Posterior cingulate gyrus (tissue), 11 donors: ENCODE measurements around the gene PRDX1.

ENCODE experiments used
- DNase-seq, 10 donors: peaks; one replicate each; pipeline versions ENCODE4 v3.0.0 to v3.0.0-alpha.2; 2020 to 2021; ENCODE audit warnings: mixed read lengths in 3 of 10
- intact Hi-C: fragments of 100-400 bp; cut with DNase I; formaldehyde crosslinking; loops from one replicate; pipeline ENCODE4 v1.15.1; 2023

PRDX1 gene

DNA sequence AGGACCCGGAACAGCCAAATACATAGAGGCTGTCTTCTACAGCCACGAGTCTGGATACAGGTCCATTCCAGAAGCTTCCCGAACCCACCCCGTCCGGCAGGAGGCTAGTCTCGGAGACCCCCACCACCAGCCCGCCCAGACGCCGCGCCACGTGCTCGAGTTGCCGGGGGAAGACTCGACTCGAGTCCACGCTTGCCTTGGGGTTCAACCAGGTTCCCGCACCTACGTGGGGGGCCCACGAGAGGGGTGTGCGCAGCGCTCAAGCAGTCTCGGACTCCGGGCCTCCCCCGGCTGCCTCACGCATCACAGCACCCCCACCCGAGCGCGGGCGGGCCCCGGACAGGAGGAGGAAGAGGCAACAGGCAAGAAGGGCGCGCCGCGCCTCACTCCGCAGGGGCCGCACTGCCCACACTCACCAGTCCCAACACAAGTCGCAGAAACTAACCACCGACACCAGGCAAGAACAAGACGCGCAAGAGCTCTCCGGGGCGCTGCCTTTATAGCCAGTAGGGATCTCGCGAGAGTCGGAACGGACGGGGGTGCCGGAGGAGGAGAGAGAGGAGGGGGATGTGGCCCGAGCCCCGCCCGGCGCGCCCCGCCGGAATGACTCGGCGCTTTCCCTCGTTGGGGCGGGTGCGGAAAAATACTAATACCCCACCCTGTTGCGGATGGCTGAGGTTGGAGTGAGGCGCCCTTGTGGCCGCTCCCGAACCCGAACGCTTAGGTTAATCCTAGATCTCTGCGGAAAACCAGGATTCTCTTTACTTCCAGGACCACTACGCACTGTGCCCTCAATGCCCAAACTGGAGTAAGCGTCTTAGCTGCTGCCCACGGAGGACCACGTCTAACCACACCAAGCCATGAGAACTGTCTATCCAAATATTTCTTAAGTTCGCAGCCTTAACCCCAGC is at the start of gene PRDX1:
Gene PRDX1, minus strand, starts transcription at position 472 of the 911 bp plus-strand sequence. CDS start 2,841 bp downstream, outside the sequence.
- intact Hi-C loops = loop anchor here (2.0 kb wide), 1 partner anchor 29 kb away; the partner anchor contains the start of gene AKR1A1

DNA sequence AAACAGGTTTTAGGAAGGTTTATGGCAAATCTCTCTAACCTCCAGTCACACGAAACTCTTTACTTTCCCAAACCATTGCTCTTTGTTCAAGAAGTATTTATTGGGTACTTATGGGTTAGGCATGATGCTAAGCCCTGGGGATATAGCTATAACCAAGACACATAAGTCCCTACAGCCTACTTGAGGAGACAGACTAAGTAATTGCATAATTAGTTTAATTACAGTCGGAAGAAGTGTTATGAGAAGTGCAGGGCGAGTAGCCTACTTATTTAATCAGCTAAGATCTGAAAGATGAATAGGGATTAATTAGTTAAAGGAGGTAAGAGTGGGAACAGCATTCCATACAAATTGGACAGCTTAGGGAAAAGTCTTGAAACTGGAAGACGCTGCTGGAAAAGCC is 48.9 kb upstream of the PRDX1 start:
- no peak for DNase-seq
- intact Hi-C loops = loop anchor here (5.0 kb wide), 2 partner anchors 58 to 208 kb away; no protein-coding TSS in a partner anchor

More for the DNA sequence above, at the start of gene PRDX1:
- peak; percentile 95 to 100 (median 98) for DNase-seq

GRCh38 chr1:45569962-45570581 is 48.4 kb upstream of the PRDX1 start:
- DNase-seq = peak; percentile 47 to 95 (median 77)
- intact Hi-C loops = loop anchor here (5.0 kb wide), 2 partner anchors 58 to 208 kb away; no protein-coding TSS in a partner anchor

DNA sequence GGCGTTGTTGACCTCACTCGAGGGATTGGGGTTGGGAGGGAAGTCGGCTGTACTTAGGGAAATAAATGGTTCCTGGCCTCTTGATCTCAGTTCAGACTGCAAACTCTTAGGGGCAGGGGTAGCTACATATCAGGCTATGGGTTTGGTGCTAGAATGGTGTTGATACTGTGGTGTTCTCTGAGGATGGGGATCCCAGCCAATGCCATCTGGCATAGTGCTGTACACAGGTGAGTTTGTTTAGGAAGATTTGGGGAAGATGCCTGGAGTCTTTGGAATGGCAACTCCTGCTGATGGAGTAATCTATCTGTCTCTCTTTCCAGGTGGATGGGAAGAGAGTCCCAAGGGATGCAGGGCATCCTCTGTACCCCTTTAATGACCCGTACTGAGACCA is 47.9 kb upstream of the PRDX1 start:
- peak in 1 of 10 donors; percentile 39 for DNase-seq
- intact Hi-C loops = no loop called here

DNA sequence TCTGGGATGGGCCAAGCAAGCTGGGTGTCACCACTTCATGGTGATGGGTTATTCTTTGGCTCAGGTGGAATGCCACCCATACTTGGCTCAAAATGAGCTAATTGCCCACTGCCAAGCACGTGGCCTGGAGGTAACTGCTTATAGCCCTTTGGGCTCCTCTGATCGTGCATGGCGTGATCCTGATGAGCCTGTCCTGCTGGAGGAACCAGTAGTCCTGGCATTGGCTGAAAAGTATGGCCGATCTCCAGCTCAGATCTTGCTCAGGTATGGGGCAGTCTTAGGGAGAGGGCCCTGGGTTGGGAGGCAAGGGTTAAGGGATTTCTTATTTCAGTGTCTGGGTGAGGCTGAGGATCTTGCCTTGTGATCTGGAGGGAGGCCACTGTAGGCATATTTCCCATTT is 46.7 kb upstream of the PRDX1 start:
- intact Hi-C loops = no loop called here
- peak in 1 of 10 donors; percentile 61 for DNase-seq

DNA sequence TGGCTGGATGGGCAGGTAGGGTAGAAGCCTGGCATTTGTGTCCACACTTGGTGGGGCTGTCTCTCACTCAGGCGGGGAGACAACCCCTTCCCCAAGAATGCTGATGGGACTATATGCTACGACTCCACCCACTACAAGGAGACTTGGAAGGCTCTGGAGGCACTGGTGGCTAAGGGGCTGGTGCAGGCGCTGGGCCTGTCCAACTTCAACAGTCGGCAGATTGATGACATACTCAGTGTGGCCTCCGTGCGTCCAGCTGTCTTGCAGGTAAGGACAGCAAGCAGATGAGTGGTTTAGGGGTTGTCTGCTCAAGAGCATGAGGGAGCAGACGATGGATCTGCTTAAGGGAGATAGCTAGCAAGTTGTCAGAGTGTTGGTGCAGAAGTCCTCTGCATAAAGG is 46.2 kb upstream of the PRDX1 start:
- peak in 1 of 10 donors; percentile 43 for DNase-seq
- intact Hi-C loops = no loop called here

DNA sequence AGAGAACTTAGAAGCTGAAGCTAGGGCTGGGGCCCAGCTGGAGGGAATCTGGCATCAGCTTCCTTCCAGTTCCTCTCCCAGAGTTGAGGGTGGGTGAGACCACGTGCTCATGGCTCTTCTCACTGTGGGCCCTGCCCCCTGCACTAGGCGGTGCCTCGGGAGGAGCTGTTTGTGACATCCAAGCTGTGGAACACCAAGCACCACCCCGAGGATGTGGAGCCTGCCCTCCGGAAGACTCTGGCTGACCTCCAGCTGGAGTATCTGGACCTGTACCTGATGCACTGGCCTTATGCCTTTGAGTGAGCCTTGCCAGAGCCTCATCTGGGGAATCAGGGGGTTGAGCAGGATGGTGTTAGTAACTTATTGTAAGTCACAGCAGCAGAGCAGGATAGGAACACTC is 45.0 kb upstream of the PRDX1 start:
- peak in 2 of 10 donors; percentile 74 to 78 for DNase-seq
- intact Hi-C loops = no loop called here

GRCh38 chr1:45563843-45564242 is 42.2 kb upstream of the PRDX1 start:
- intact Hi-C loops = no loop called here
- peak in 1 of 10 donors; percentile 38 for DNase-seq

GRCh38 chr1:45557422-45557944 is 35.8 kb upstream of the PRDX1 start:
- intact Hi-C loops = no loop called here
- DNase-seq = no peak

DNA sequence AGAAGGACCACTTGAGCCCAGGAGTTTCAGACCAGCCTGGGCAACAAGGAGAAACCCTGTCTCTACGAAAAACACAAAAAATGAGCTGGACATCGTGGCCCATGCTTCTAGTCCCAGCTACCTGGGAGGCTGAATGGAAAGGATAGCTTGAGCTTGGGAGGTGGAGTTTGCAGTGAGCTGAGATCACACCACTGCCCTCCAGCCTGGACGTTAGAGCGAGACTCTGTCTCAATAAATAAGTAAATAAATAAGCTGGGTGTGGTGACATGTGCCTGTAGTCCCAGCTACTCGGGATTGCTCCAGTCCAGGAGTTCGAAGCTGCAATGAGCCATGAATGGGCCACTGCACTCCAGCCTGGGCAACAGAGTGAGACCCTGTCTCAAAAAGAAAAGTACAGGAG is 32.5 kb upstream of the PRDX1 start:
- no peak for DNase-seq
- intact Hi-C loops = no loop called here

DNA sequence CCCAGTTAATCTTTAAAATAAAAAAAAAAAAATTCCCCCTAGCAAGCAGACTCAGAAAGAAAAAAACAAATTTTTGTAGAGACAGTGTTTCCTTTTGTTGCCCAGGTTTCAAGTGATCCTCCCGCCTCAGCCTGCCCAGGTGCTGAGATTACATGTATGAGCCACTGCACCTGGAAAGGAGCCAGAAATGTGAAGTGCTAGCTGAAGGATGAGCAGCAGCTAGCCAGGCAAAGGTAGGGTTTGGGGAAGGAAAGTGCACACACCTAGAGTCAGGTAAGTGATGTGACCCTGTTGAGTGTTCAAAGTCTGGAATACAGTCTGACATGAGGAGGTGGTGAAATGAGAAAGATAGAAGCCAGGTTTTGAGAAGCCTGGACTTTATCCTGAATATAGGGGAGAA is 30.6 kb upstream of the PRDX1 start:
- intact Hi-C loops = no loop called here
- peak in 1 of 10 donors; percentile 1 for DNase-seq

- intact Hi-C loops = loop anchor here (2.0 kb wide), 2 partner anchors 31 to 53 kb away; partner anchors contain the start of gene PRDX1
Measured at GRCh38 chr1:45551684-45552083, 30.0 kb upstream of the PRDX1 start.

DNA sequence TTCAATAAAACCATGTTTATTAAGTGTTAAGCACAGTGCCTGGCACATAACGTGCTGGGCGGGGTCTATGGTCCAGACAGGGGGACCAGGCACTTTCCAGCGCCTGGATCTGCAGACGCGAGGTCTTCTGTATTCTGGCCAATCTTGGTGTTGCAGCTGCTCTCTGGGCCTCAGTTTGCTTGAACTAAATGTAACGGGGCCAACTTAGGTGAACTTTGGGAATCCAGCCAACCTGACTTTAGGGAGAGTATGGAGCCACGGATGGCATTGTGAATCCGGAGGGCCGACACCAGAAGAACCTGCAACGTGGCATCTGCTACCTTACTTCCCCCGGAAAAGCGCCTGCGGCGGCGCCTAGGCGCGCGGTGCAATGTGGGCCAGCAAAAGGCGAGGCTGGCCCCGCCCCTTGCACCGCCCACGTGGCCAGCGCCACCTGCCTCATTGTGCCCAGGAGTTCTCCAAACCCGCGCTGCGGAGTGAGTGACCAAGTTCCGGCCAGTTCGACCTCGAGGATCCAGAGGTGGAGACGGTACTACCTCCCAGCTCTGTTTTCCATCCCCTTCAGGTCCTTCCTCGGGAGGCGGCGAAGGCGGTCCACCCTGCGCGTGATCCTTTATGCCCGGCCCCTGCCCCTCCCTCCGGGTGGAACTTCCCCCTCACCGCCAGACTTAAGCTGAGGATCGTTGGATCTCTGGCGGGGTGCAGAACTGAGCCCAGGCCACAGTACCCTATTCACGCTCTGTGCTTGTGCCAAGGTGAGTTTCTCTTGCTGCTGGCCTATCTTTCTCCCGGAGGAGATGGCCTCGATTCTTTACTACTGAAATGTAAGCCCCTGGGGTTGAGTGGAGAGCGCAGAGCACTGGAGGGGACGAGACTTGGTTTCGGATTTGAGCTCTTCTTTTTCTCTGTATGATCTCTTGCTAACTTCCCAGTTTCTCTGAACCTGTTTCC is 29.0 kb upstream of the PRDX1 start, which contains the start of gene AKR1A1:
Gene AKR1A1, plus strand, starts transcription at position 426 of the 951 bp plus-strand sequence. CDS start 10,969 bp downstream, outside the sequence.
- intact Hi-C loops = loop anchor here (2.0 kb wide), 2 partner anchors 30 to 52 kb away; partner anchors contain the start of gene PRDX1
- peak; percentile 77 to 98 (median 86) for DNase-seq

More at GRCh38 chr1:45551684-45552083, 30.0 kb upstream of the PRDX1 start:
- no peak for DNase-seq

DNA sequence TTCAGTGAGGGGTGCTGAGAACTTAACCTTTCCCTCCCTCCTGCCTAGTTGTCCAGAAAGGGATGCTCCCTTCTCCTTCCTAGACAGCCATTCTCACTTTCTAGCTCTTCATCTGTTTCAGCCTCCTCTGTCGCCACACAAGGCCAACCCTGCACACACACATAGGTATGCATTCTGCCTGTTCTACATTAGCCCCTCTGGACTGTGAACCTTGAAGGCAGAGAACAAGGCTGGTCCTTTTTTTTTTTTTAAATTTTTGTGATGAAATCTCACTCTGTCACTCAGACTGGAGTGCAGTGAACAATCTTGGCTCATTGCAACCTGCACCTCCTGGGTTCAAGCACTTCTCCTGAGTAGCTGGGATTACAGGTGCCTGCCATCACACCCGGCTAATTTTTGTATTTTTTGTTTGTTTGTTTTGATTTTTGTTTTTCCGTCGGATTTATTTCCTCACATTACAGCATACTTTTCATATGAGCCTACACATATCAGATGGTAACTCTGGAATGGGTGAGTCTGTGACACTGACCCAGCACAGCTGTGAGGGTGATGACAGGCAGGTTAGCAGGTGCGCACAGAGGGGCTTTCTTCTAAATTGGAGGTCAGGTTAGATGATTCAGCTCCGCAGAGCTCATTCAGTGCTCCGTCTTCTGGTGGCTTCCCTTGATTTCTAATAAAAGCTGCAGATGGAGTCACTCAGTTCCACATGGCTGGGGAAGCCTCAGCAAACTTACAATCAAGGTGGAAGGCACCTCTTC is 24.0 kb upstream of the PRDX1 start:
- DNase-seq = no peak
- intact Hi-C loops = no loop called here

DNA sequence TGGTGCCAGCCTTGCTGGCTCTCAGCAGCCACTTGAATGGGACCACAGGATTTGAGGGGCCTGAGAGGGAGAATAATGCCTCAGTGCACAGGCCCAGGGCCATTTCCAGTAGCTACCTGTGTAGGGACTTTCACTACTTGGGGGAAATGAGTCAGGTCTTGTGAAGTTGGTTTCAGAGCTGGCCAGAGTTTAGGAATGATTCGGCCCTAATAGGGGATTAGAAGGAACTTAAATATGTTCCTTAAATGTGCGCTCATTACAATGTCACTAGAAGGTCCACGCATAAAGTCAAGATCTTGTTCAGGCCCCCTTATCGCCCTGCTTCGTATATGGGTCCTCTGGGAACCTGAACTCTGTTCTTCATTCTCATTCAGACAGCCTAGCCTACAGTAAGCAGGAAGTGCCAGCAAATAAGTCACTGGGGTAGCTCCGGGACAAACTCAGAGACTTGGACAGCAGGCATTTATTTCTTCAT is 23.4 kb upstream of the PRDX1 start:
- DNase-seq = peak in 2 of 10 donors; percentile 9 to 38
- intact Hi-C loops = no loop called here

- intact Hi-C loops = no loop called here
- no peak for DNase-seq
Measured at GRCh38 chr1:45544530-45544929, 22.8 kb upstream of the PRDX1 start.

DNA sequence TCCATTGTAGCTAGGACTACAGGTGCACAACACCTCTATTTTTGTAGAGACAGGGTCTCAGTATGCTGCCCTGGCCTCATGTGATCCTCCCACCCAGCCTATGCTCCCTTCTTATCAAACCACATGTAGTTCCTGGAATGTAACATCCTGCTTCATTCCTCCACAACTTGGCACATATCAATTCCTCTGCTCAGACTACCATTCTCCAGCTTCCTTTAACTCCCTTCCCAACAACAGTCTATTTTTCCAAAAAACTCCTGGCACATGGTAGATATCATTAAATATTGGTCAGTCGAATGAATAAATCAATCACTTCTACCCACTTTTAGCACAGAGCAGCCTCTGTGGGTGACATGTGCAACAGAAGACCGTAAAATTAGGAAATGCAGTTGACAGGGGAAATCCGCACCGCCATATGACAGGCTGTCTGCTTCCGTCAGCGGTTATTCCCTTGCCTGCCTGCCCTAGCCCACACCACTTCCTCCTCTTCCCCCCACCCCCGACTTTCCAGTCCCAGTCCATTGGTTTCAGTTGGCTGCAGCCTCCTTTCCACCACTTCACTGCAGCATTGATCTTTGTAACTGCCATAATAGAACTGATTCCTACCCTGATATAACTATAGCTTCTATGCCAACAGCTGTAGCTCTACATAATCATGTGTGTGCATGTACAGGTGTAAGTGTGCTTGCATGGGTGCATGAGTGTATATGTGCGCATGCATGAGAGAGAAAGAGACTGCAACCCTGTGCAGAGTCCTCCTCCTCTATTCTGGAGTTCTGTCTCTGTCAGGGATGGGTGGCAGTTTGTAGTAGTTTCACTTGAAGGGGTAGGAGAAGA is 22.1 kb upstream of the PRDX1 start:
- intact Hi-C loops = no loop called here
- peak in 6 of 10 donors; percentile 15 to 87 (median 31) for DNase-seq

DNA sequence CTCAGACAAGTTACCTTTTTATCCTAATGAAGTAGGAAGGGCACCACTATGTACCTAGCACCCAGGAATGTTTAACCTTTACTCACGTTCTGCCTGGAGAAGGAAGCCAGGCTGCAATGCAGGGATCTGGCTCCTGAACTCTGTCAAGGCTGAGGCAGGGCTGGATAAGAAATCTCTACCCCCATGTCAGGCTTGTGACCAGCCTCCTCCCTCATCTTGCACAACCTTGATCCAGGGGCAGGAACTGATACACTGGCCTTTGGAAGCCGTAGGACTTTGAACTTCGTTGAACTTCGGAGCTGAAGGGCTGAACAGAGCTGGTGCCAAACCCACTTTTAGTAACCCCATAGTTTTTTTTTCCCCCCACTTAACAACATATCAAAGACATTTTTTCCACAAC is 20.9 kb upstream of the PRDX1 start:
- DNase-seq = peak in 1 of 10 donors; percentile 12
- intact Hi-C loops = no loop called here
